K562 (cell line): ENCODE data around the gene PRPS2. TPM values are rescaled to one million over a fixed set of nuclear protein-coding genes. Genes with fewer than 3 reads are reported as not detected.

Experiments
- ATAC-seq: fragments of 200-7000 bp; cut with Tn5 transposase; 3 replicates; pipeline ENCODE4 v1.9.1; 2020; ENCODE audit warnings: moderate library complexity
- BruUV-seq: library from RNA; stranded (reverse); fragments of 400-500 nt; replicated peaks from 2 replicates; lab custom pipeline; 2021; lab: Mats Ljungman, UMichigan
- CTCF ChIA-PET: fragments of 300-600 bp; formaldehyde crosslinking; extraction: SDS; loops from one replicate; lab custom pipeline; 2021; ENCODE audit warnings: low intra/inter-chr PET ratio; lab: Yijun Ruan, JAX
- POLR2A ChIA-PET: fragments of 300-600, 350-650 bp; sonication (Branson Sonifier 250); formaldehyde crosslinking; extraction: SDS; loops from one replicate; lab custom pipeline; 2021; ENCODE audit warnings: antibody characterized with exemption, inconsistent platforms; lab: Yijun Ruan, JAX
- DNase-seq, 4 experiments: peaks; one replicate each; pipeline versions ENCODE4 v3.0.0 to v3.0.0-alpha.2; 2011 to 2018; ENCODE audit warnings: low spot score in 3 of 4, mixed read lengths in 3 of 4; ENCODE audit errors: extremely low read depth in 1 of 4
- FAIRE-seq: peaks from 2 replicates; lab custom pipeline; 2011; peaks lifted over from hg19 to GRCh38; lab: Jason Lieb, UNC
- H2AFZ ChIP-seq: 2 replicates; pipeline ENCODE4 v1.6.0; 2011; ENCODE audit warnings: low read depth, low read length, control low read depth, inconsistent platforms
- H3K27ac ChIP-seq: fragments of 200-600 bp; 3 replicates; pipeline ENCODE4 v1.8.0; 2011; ENCODE audit warnings: low read depth, mild to moderate bottlenecking, control low read depth, inconsistent platforms, low read length, moderate library complexity, mixed read lengths; ENCODE audit errors: extremely low read depth
- H3K27me3 ChIP-seq, 2 experiments: fragments of 300-600 bp in 1 of 2; 2 replicates in 1 of 2; 3 replicates in 1 of 2; pipeline versions ENCODE4 v1.6.0 to v1.8.0; 2011; ENCODE audit warnings: inconsistent platforms in 2 of 2, low read length in 2 of 2, mild to moderate bottlenecking in 1 of 2, mixed read lengths in 1 of 2, moderate library complexity in 1 of 2; ENCODE audit not compliant: control insufficient read depth in 2 of 2, insufficient read depth in 2 of 2
- H3K36me3 ChIP-seq: fragments of 300-600 bp; 3 replicates; pipeline ENCODE4 v1.8.0; 2011; ENCODE audit warnings: mild to moderate bottlenecking, low read length, inconsistent platforms; ENCODE audit not compliant: control insufficient read depth, insufficient read depth
- H3K4me1 ChIP-seq, 2 experiments: fragments of 200-600 bp in 1 of 2; replicated peaks in 1 of 2; 2 replicates in 1 of 2; 3 replicates in 1 of 2; pipeline versions ENCODE4 v1.5.1 to v1.8.0; 2011; ENCODE audit warnings: inconsistent platforms in 2 of 2, low read length in 2 of 2, mild to moderate bottlenecking in 1 of 2, mixed read lengths in 1 of 2, moderate library complexity in 1 of 2; ENCODE audit not compliant: control insufficient read depth in 2 of 2, insufficient read depth in 2 of 2
- H3K4me2 ChIP-seq: 2 replicates; pipeline ENCODE4 v1.6.1; 2011; ENCODE audit warnings: low read length, control low read depth, inconsistent platforms, mixed read lengths; ENCODE audit not compliant: insufficient read depth
- H3K4me3 ChIP-seq: fragments of 200-600 bp; sonication (generic), shearing (Covaris generic); 2 replicates; pipeline ENCODE4 v1.5.1; 2016; ENCODE audit warnings: control low read depth, inconsistent platforms
- H3K79me2 ChIP-seq: fragments of 200-600 bp; 3 replicates; pipeline ENCODE4 v1.8.0; 2011; ENCODE audit warnings: low read length, inconsistent platforms; ENCODE audit not compliant: control insufficient read depth, insufficient read depth
- H3K9ac ChIP-seq, 2 experiments: 2 replicates each; pipeline versions ENCODE4 v1.6.0 to v1.6.1; 2011; ENCODE audit warnings: low read depth in 2 of 2, low read length in 2 of 2, control low read depth in 1 of 2, inconsistent platforms in 1 of 2, mild to moderate bottlenecking in 1 of 2, mixed read lengths in 1 of 2; ENCODE audit not compliant: insufficient read depth in 1 of 2
- H3K9me1 ChIP-seq: one replicate; pipeline ENCODE4 v1.6.0; 2011; ENCODE audit warnings: inconsistent platforms, mild to moderate bottlenecking, low read length, moderate library complexity; ENCODE audit not compliant: control insufficient read depth, insufficient read depth
- H3K9me3 ChIP-seq: replicated peaks from 2 replicates; pipeline ENCODE4 v1.5.1; 2011; ENCODE audit warnings: low read depth, low read length, inconsistent platforms; ENCODE audit not compliant: control insufficient read depth, insufficient read depth
- H4K20me1 ChIP-seq: replicated peaks from 2 replicates; pipeline ENCODE4 v1.6.1; 2011; ENCODE audit warnings: low read length, inconsistent platforms, mixed read lengths; ENCODE audit not compliant: control insufficient read depth, insufficient read depth
- BRCA1 ChIP-seq, 2 experiments: fragments of 450-650 bp in 1 of 2; sonication (generic) in 1 of 2; formaldehyde crosslinking in 1 of 2; IDR thresholded peaks; 2 replicates each; pipeline versions ENCODE4 v1.5.0 to v1.6.1; 2017 to 2020; ENCODE audit warnings: mild to moderate bottlenecking in 1 of 2, missing genetic modification reagents in 1 of 2
- E4F1 ChIP-seq: fragments of 250-450 bp; sonication (Bioruptor Pico); IDR thresholded peaks from 2 replicates; pipeline ENCODE4 v1.5.0; 2021; ENCODE audit warnings: mild to moderate bottlenecking, borderline replicate concordance
- FOXK2 ChIP-seq, 2 experiments: fragments of 450-650 bp; IDR thresholded peaks in 1 of 2; conservative IDR thresholded peaks in 1 of 2; 2 replicates each; pipeline ENCODE4 v1.6.1; 2016; ENCODE audit warnings: low read depth in 2 of 2, mild to moderate bottlenecking in 1 of 2
- SMARCA5 ChIP-seq: fragments of 450-650 bp; IDR thresholded peaks from 2 replicates; pipeline ENCODE4 v1.6.1; 2016
- TRIM24 ChIP-seq, 2 experiments: fragments of 450-650 bp; IDR thresholded peaks; 2 replicates each; pipeline ENCODE4 v1.6.1; 2016
- ZNF224 ChIP-seq: sonication (generic); formaldehyde crosslinking; IDR thresholded peaks from 2 replicates; pipeline ENCODE4 v1.8.0; 2022; ENCODE audit warnings: mild to moderate bottlenecking, missing genetic modification reagents
- ZNF830 ChIP-seq: fragments of 250-450 bp; sonication (Bioruptor Pico); IDR thresholded peaks from 2 replicates; pipeline ENCODE4 v1.5.0; 2021; ENCODE audit warnings: mild to moderate bottlenecking
- WGBS: fragments of 100-300 bp; shearing (Covaris generic); methylation state at CpG from one replicate; pipeline ENCODE4 v1.1.6; 2016; ENCODE audit warnings: low coverage, mixed read lengths; ENCODE audit not compliant: insufficient coverage; ENCODE audit errors: missing lambda C conversion rate; 5-methylcytosine and 5-hydroxymethylcytosine counted together
- in situ Hi-C: fragments of 300-500 bp; cut with MboI; formaldehyde crosslinking; loops from 4 replicates; pipeline ENCODE4 v1.15.0; 2018; ENCODE audit warnings: inconsistent platforms, mixed read lengths
- intact Hi-C: fragments of 100-400 bp; cut with micrococcal nuclease; formaldehyde crosslinking; loops from 2 replicates; pipeline ENCODE4 v1.14.2; 2022
- polyA plus RNA-seq, 8 experiments: library from polyadenylated mRNA; depleted of rRNA in 4 of 8; stranded (reverse) in 5 of 8; unstranded in 3 of 8; fragments of >200 nt; fragmentation: Nextera tagmentation in 2 of 8; fragmentation: Illumina TruSeq in 1 of 8; extraction: Ambion mirVana in 2 of 8; extraction: Trizol in 1 of 8; gene quantifications; 2 replicates each; pipeline versions ENCODE4 v1.2.1 to v1.2.3, GENCODE V29; 2011 to 2014; ENCODE audit warnings: inconsistent platforms in 1 of 8, missing spikeins in 1 of 8
- total RNA-seq, 7 experiments: library from RNA; depleted of rRNA in 6 of 7; stranded (reverse); fragments of >200 nt in 6 of 7; fragmentation: Illumina TruSeq in 2 of 7; extraction: Trizol in 2 of 7; gene quantifications; 2 replicates each; pipeline versions ENCODE4 v1.2.1 to v1.2.3, GENCODE V29; 2011 to 2021; ENCODE audit warnings: low replicate concordance in 1 of 7

The PRPS2 gene
- total and polyA plus RNA-seq, 9 of the 15 experiments (the other 6 are each of a cell fraction or from before 2014, with no cell fraction given), result 50.3 to 85.0 (median 62.1) TPM

DNA sequence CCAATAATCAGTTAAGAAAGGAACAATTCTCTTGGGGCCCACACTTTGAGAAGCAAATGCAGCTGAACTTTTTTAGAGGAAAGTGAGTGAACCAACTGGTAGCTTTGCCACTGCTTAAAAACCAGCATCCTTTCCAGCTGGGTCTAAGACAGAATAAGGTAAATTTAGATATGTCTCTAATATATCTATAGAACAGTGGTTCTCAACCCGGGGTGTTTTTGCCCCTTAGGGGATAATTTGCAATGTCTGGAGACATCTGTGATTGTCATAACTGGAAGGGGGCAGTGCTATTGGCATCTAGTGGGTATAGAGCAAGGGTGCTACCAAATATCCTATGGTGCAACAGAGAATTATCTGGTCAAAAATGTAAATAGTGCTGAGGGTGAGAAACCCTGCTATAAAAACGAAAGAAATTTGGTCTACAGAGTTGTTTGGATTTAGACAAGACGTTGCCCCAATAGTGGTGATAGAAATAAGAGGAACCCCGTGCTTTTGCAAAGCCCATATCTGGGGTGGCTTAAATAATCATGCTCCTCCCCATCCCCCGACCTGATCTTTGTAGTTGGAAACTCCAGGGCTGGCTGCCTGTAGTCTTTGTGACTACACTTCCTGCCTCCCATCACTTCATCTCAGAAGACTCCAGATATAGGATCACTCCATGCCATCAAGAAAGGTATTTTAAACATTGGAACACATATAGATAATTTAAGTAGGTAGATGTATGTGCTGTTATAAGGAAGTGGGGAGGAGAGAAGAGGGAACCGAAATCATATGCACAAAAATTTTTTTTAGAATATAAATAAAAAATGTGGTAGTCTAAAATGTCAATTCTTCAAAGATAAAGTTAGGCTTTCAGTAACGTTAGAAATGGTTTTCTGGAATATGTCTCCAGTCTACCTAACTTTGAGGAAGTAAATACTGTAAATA lies 75.5 kb downstream of the PRPS2 start, which contains the start of gene TLR7:
Gene TLR7, plus strand, starts transcription at position 622 of the 927 bp plus-strand sequence. CDS start 507 bp downstream, outside the sequence.
- Histone ChIP-seq H3K9me3 (no peaks in the 10 kb centered on the region), H3K9ac (no peak within 1 kb of the TSS), H3K27ac (no peak within 1 kb of the TSS), H3K4me1 (no peaks in the 10 kb centered on the region; a peak in 1 of 5 replicates), H3K27me3 (no peaks in the 10 kb centered on the region), H3K4me2 (no peak within 1 kb of the TSS), H3K36me3 (no peaks in the 10 kb centered on the region), H4K20me1 (no peaks in the 10 kb centered on the region)
- FAIRE-seq, result no peak
- ChIA-PET POLR2A (no interaction called here), CTCF (no interaction called here)
- intact Hi-C loops, result no loop called here
- in situ Hi-C loops, result no loop called here
- no TSS peak for BruUV-seq
- no peak for TF ChIP-seq SMARCA5
- no peak for TF ChIP-seq TRIM24 (IDR thresholded peaks at IDR 0.05)
- TF ChIP-seq ZNF830 (CRISPR knock-in tag), result no peak
- TF ChIP-seq BRCA1 (IDR thresholded peaks at IDR 0.05), result no peak
- TF ChIP-seq BRCA1 (CRISPR knock-in tag; IDR thresholded peaks at IDR 0.05), result no peak
- TF ChIP-seq, all 486 proteins: peak for 0
- DNase-seq (no peak), ATAC-seq (no peak)
- H3K9me1 ChIP-seq, result no peaks in the 10 kb centered on the region
- H3K4me3 ChIP-seq, result no peak within 1 kb of the TSS
- H3K79me2 ChIP-seq, result no peaks in the 10 kb centered on the region
- H2AFZ ChIP-seq, result no peak within 1 kb of the TSS
- 1% methylated on average over 7 of the region's 7 CpGs for WGBS

DNA sequence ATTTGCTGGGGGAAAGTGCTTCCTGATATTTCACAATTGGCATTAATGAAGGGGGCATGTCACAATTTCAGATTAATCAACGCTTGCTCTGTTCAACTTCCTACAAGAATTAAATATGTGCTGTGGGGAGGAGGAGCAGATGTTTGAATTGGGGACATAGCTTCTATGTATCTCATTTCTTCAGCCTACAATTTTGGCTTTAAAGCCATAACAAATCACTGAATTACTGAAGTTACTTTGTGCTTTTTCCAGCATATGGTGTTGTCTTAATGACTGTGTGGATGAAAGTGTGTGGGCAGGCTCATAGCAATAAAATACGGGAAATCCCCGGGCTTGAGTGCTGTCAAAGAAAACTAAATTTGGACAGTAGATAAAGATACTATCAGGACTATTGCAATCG lies 76.5 kb downstream of the PRPS2 start:
- peaks cover 0 to 7% of the 10 kb centered on the region in 2 experiments; a peak in 1 of 5 replicates for H3K27me3 ChIP-seq
- CTCF ChIA-PET, result no interaction called here
- no peaks in the 10 kb centered on the region; a peak in 1 of 5 replicates for H3K4me1 ChIP-seq
- H2AFZ ChIP-seq, result no peak overlapping the region
- H3K27ac ChIP-seq, result no peak overlapping the region
- H3K9me1 ChIP-seq, result no peaks in the 10 kb centered on the region
- no peaks in the 10 kb centered on the region for H3K9me3 ChIP-seq
- no TSS peak for BruUV-seq
- no peaks in the 10 kb centered on the region for H3K79me2 ChIP-seq
- FAIRE-seq (no peak), ATAC-seq (no peak), DNase-seq (no peak)
- no peak overlapping the region for H3K9ac ChIP-seq
- in situ Hi-C loops, result no loop called here
- H4K20me1 ChIP-seq, result no peaks in the 10 kb centered on the region
- no peaks in the 10 kb centered on the region for H3K36me3 ChIP-seq
- H3K4me3 ChIP-seq, result no peak overlapping the region
- no peak overlapping the region for H3K4me2 ChIP-seq
- intact Hi-C loops, result no loop called here
- POLR2A ChIA-PET, result no interaction called here
- WGBS, result 3% methylated on average over 4 of the region's 4 CpGs
- TF ChIP-seq ZNF224 (CRISPR knock-in tag) (no peak), E4F1 (no peak), FOXK2 (conservative IDR thresholded peaks at IDR 0.05 in 1 of 2, IDR thresholded peaks at IDR 0.05 in 1 of 2; ENCODE audit: low read depth in 2 of 2) (no peak)
